ENCODE measurements around the gene SORT1. TPM values are rescaled to one million over a fixed set of nuclear protein-coding genes. Genes with fewer than 3 reads are reported as not detected.

SORT1 gene
- total and polyA plus RNA-seq, 2 of the 8 experiments (the other 6 are each of a cell fraction or from before 2014, with no cell fraction given) = 18.7 to 69.6 TPM

- no peak overlapping the region for H2BK120ac ChIP-seq (replicated peaks; ENCODE audit: low read depth, low read length)
- no peak overlapping the region for H3K4me3 ChIP-seq (ENCODE audit: extremely low read depth in 1 of 4, insufficient read depth in 2 of 4, low read depth in 3 of 4, low read length in 4 of 4)
- no peak overlapping the region for H2BK5ac ChIP-seq (ENCODE audit: low read depth, low read length)
- no peaks in the 10 kb centered on the region for H3K23me2 ChIP-seq (ENCODE audit: low read depth, low read length)
- WGBS, 2 experiments (ENCODE audit: extremely low coverage in 1 of 2, insufficient coverage in 1 of 2, insufficient read length in 1 of 2, insufficient replicate concordance in 2 of 2, low coverage in 1 of 2, low lambda C conversion rate in 2 of 2, missing lambda C conversion rate in 1 of 2) = 86% methylated on average over 1 of the region's 1 CpG; no CpG with 5 or more reads in 1 of the 2 experiments
- FAIRE-seq = no peak
- no peak overlapping the region for H2BK15ac ChIP-seq (ENCODE audit: low read length)
- H3K4ac ChIP-seq (replicated peaks; ENCODE audit: insufficient read length, low read depth, low read length) = no peak overlapping the region
- H3K36me3 ChIP-seq (ENCODE audit: control insufficient read depth in 2 of 4, insufficient read depth in 4 of 4, low read length in 3 of 4) = peaks cover 4 to 46% (median 17%) of the 10 kb centered on the region in 4 experiments; a peak in 7 of 8 replicates
- H2AK5ac ChIP-seq (ENCODE audit: low read depth, low read length) = no peak overlapping the region
- no peak overlapping the region for H2BK20ac ChIP-seq (ENCODE audit: low read length)
- no peak overlapping the region for H3K56ac ChIP-seq (replicated peaks; ENCODE audit: insufficient read length, low read depth, low read length)
- H2AFZ ChIP-seq (ENCODE audit: low read length) = no peak overlapping the region
- H3K4me2 ChIP-seq (ENCODE audit: insufficient read depth in 1 of 2, low read depth in 2 of 2, low read length in 2 of 2) = no peak overlapping the region
- no peak overlapping the region for H3K18ac ChIP-seq (ENCODE audit: extremely low read depth, low read length)
- no peak overlapping the region for H4K91ac ChIP-seq (replicated peaks; ENCODE audit: insufficient read length, low read length)
- no peak overlapping the region for H3K9ac ChIP-seq (replicated peaks in 1 of 4; ENCODE audit: extremely low read depth in 1 of 4, low read depth in 3 of 4, low read length in 3 of 4)
- no peak overlapping the region for H4K8ac ChIP-seq (ENCODE audit: extremely low read depth, insufficient read depth, low read length)
- H3K79me2 ChIP-seq (ENCODE audit: control insufficient read depth in 1 of 2, insufficient read depth in 2 of 2, low read length in 2 of 2) = no peaks in the 10 kb centered on the region
- no peak overlapping the region for H4K5ac ChIP-seq (ENCODE audit: insufficient read length, low read depth, low read length)
- H3K27me3 ChIP-seq (replicated peaks in 1 of 4; ENCODE audit: control insufficient read depth in 3 of 4, extremely low read depth in 1 of 4, insufficient read depth in 3 of 4, low read length in 3 of 4) = no peaks in the 10 kb centered on the region
- no peak overlapping the region for H3K27ac ChIP-seq (ENCODE audit: low read depth, low read length)
- H3K9me3 ChIP-seq (ENCODE audit: insufficient read depth in 2 of 2, low read depth in 1 of 2, low read length in 1 of 2) = no peaks in the 10 kb centered on the region
- no peaks in the 10 kb centered on the region for H4K20me1 ChIP-seq (replicated peaks in 1 of 2; ENCODE audit: control insufficient read depth in 1 of 2, insufficient read depth in 2 of 2, low read length in 2 of 2)
- no peaks in the 10 kb centered on the region for H3K79me1 ChIP-seq (ENCODE audit: low read depth, low read length)
- DNase-seq (ENCODE audit: low read depth in 1 of 2, low spot score in 2 of 2) = no peak
- no peak overlapping the region for H3K23ac ChIP-seq (ENCODE audit: insufficient read length)
- POLR2A ChIA-PET (ENCODE audit: partially characterized antibody) = interaction anchor here (0.6 kb wide), 1 partner anchor 37 kb away, joined by 3 read pairs; no protein-coding TSS in a partner anchor
- no peak overlapping the region for H3K14ac ChIP-seq (ENCODE audit: insufficient read length)
- peaks cover 0 to 4% (median under 1%) of the 10 kb centered on the region in 4 experiments; a peak in 3 of 7 replicates for H3K4me1 ChIP-seq (replicated peaks in 1 of 4; ENCODE audit: control insufficient read depth in 3 of 4, insufficient read depth in 4 of 4, low read length in 3 of 4)
- CTCF ChIA-PET (ENCODE audit: partially characterized antibody) = interaction anchor here (0.6 to 3.1 kb wide), 9 partner anchors 9 to 165 kb away, joined by 3 to 9 read pairs (median 4); partner anchors contain the start of gene SORT1
- no peak overlapping the region for H2BK12ac ChIP-seq (ENCODE audit: low read depth, low read length)
- no peak for TF ChIP-seq HDAC2 (IDR thresholded peaks at IDR 0.05; ENCODE audit: borderline replicate concordance in 1 of 2, low read depth in 2 of 2, low read length in 2 of 2)
- no peak for TF ChIP-seq ATF3 (IDR thresholded peaks at IDR 0.05; ENCODE audit: insufficient read depth, low read depth, low read length)
- TF ChIP-seq GABPA (IDR thresholded peaks at IDR 0.05; ENCODE audit: borderline replicate concordance, insufficient read depth, low read length) = no peak
- TF ChIP-seq ZNF274 (IDR thresholded peaks at IDR 0.05; ENCODE audit: borderline replicate concordance, extremely low read depth, low read length) = no peak
- no peak for TF ChIP-seq SIX5 (IDR thresholded peaks at IDR 0.05; ENCODE audit: low read depth, low read length)
- no peak for TF ChIP-seq JUN (IDR thresholded peaks at IDR 0.05; ENCODE audit: low read depth, low read length)
- TF ChIP-seq RNF2 (IDR thresholded peaks at IDR 0.05; ENCODE audit: borderline replicate concordance, low read depth, low read length, missing control alignments, poor library complexity, severe bottlenecking) = no peak
- no peak for TF ChIP-seq POU5F1 (IDR thresholded peaks at IDR 0.05; ENCODE audit: low read depth, low read length)
- no peak for TF ChIP-seq YY1 (IDR thresholded peaks at IDR 0.05; ENCODE audit: low read depth, low read length)
- TF ChIP-seq TCF12 (IDR thresholded peaks at IDR 0.05; ENCODE audit: low read depth, low read length) = no peak
- TF ChIP-seq CBX5 (IDR thresholded peaks at IDR 0.05; ENCODE audit: low read depth, low read length) = no peak
- TF ChIP-seq E2F6 (IDR thresholded peaks at IDR 0.05) = no peak
- no peak for TF ChIP-seq CEBPB (IDR thresholded peaks at IDR 0.05; ENCODE audit: low read depth, low read length)
Measured at GRCh38 chr1:109350655-109351054, 47.1 kb downstream of the SORT1 start.
